Endodermal cell (in vitro differentiated cells): ENCODE data around the gene RAMP1. TPM values are rescaled to one million over a fixed set of nuclear protein-coding genes. Genes with fewer than 3 reads are reported as not detected.

ENCODE experiments used
- DNase-seq: peaks from one replicate; pipeline ENCODE4 v3.0.0-alpha.2; 2017
- H3K27ac ChIP-seq: 2 replicates; pipeline ENCODE4 v1.5.1; 2013; ENCODE audit warnings: mild to moderate bottlenecking, low read depth, low read length, moderate library complexity
- H3K27me3 ChIP-seq: 2 replicates; pipeline ENCODE4 v1.6.1; 2013; ENCODE audit warnings: mild to moderate bottlenecking, low read length, moderate library complexity; ENCODE audit not compliant: insufficient read depth, control insufficient read depth, poor library complexity, severe bottlenecking
- H3K36me3 ChIP-seq: 2 replicates; pipeline ENCODE4 v1.7.0; 2013; ENCODE audit warnings: mild to moderate bottlenecking, low read length, moderate library complexity; ENCODE audit not compliant: control insufficient read depth, insufficient read depth
- H3K4me1 ChIP-seq: one replicate; pipeline ENCODE4 v1.7.0; 2013; ENCODE audit warnings: low read length; ENCODE audit not compliant: control insufficient read depth, insufficient read depth
- H3K4me3 ChIP-seq: 2 replicates; pipeline ENCODE4 v1.5.1; 2013; ENCODE audit warnings: mild to moderate bottlenecking, low read length, moderate library complexity
- H3K9ac ChIP-seq: 2 replicates; pipeline ENCODE4 v1.6.1; 2013; ENCODE audit warnings: mild to moderate bottlenecking, low read length, moderate library complexity; ENCODE audit not compliant: poor library complexity, severe bottlenecking; ENCODE audit errors: extremely low read depth
- H3K9me3 ChIP-seq: 2 replicates; pipeline ENCODE4 v1.6.1; 2013; ENCODE audit warnings: mild to moderate bottlenecking, low read length, moderate library complexity; ENCODE audit not compliant: control insufficient read depth
- H3K27ac Mint-ChIP-seq: 2 replicates; pipeline ENCODE4 v1.8.0; 2020; ENCODE audit warnings: mixed read lengths
- H3K27me3 Mint-ChIP-seq: 2 replicates; pipeline ENCODE4 v1.8.0; 2021; ENCODE audit warnings: mild to moderate bottlenecking, mixed read lengths; ENCODE audit not compliant: insufficient read depth
- H3K36me3 Mint-ChIP-seq: 2 replicates; pipeline ENCODE4 v1.8.0; 2020; ENCODE audit warnings: low read depth, mixed read lengths
- H3K4me1 Mint-ChIP-seq: 2 replicates; pipeline ENCODE4 v1.8.0; 2020; ENCODE audit warnings: mixed read lengths
- H3K4me3 Mint-ChIP-seq: 2 replicates; pipeline ENCODE4 v1.8.0; 2020; ENCODE audit warnings: mild to moderate bottlenecking, moderate library complexity, mixed read lengths
- H3K9me3 Mint-ChIP-seq: 2 replicates; pipeline ENCODE4 v1.8.0; 2020; ENCODE audit warnings: mild to moderate bottlenecking, mixed read lengths
- WGBS, 2 experiments: methylation state at CpG; one replicate each; pipeline versions ENCODE4 v1.1.5 to v1.1.7; 2013; ENCODE audit warnings: missing lambda C conversion rate in 2 of 2, mixed read lengths in 1 of 2; ENCODE audit not compliant: insufficient coverage in 1 of 2, insufficient read length in 1 of 2; 5-methylcytosine and 5-hydroxymethylcytosine counted together
- total RNA-seq, 2 donors: library from RNA; stranded (reverse); fragmentation: NEBNext Ultra II Directional in 1 of 2; extraction: Animal tissue kit (Norgen Biotek cat#: 25700) in 1 of 2; gene quantifications; 2 replicates in 1 of 2; 3 replicates in 1 of 2; pipeline ENCODE4 v1.2.1, GENCODE V29; 2021
- TF ChIP-seq, protein P1 (sequence below): fragments of 200-600 bp; sonication (generic); conservative IDR thresholded peaks from 2 replicates; pipeline ENCODE4 v1.5.0; 2021; ENCODE audit warnings: antibody characterized with exemption, mild to moderate bottlenecking

RAMP1 gene
- total RNA-seq, 2 donors from 2014 or later: 0.40 to 1.6 TPM

GRCh38 chr2:237876532-237876931 lies 17.1 kb downstream of the RAMP1 start:
- Histone ChIP-seq H3K27me3 (no peaks in the 10 kb centered on the region), H3K4me1 (no peaks in the 10 kb centered on the region), H3K27ac (no peak overlapping the region), H3K9me3 (no peaks in the 10 kb centered on the region), H3K36me3 (no peaks in the 10 kb centered on the region), H3K4me3 (no peak overlapping the region), H3K9ac (no peak overlapping the region)
- DNase-seq: no peak
- TF ChIP-seq, protein P1, sequence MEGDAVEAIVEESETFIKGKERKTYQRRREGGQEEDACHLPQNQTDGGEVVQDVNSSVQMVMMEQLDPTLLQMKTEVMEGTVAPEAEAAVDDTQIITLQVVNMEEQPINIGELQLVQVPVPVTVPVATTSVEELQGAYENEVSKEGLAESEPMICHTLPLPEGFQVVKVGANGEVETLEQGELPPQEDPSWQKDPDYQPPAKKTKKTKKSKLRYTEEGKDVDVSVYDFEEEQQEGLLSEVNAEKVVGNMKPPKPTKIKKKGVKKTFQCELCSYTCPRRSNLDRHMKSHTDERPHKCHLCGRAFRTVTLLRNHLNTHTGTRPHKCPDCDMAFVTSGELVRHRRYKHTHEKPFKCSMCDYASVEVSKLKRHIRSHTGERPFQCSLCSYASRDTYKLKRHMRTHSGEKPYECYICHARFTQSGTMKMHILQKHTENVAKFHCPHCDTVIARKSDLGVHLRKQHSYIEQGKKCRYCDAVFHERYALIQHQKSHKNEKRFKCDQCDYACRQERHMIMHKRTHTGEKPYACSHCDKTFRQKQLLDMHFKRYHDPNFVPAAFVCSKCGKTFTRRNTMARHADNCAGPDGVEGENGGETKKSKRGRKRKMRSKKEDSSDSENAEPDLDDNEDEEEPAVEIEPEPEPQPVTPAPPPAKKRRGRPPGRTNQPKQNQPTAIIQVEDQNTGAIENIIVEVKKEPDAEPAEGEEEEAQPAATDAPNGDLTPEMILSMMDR: no peak
- Mint-ChIP-seq H3K4me3 (no peak overlapping the region), H3K36me3 (no peaks in the 10 kb centered on the region), H3K4me1 (no peaks in the 10 kb centered on the region), H3K9me3 (no peaks in the 10 kb centered on the region), H3K27me3 (no peaks in the 10 kb centered on the region), H3K27ac (no peak overlapping the region)
- WGBS, 2 experiments: 85 to 88% methylated on average over 7 to 12 of the region's 12 CpGs

- no peaks in the 10 kb centered on the region for H3K27me3 ChIP-seq
- no peaks in the 10 kb centered on the region for H3K27me3 Mint-ChIP-seq
- TF ChIP-seq, protein P1: no peak
- H3K4me1 Mint-ChIP-seq: no peaks in the 10 kb centered on the region
- no peaks in the 10 kb centered on the region for H3K4me1 ChIP-seq
- no peak overlapping the region for H3K4me3 ChIP-seq
- no peaks in the 10 kb centered on the region for H3K36me3 ChIP-seq
- H3K9ac ChIP-seq: no peak overlapping the region
- DNase-seq: peak; percentile 36
- H3K9me3 Mint-ChIP-seq: no peaks in the 10 kb centered on the region
- H3K27ac Mint-ChIP-seq: no peak overlapping the region
- 94 to 97% methylated on average over 16 to 23 of the region's 23 CpGs for WGBS, 2 experiments
- H3K36me3 Mint-ChIP-seq: no peaks in the 10 kb centered on the region
- no peaks in the 10 kb centered on the region for H3K9me3 ChIP-seq
- H3K27ac ChIP-seq: no peak overlapping the region
- no peak overlapping the region for H3K4me3 Mint-ChIP-seq
Observed at GRCh38 chr2:237876951-237877491, 17.6 kb downstream of the RAMP1 start.

DNA sequence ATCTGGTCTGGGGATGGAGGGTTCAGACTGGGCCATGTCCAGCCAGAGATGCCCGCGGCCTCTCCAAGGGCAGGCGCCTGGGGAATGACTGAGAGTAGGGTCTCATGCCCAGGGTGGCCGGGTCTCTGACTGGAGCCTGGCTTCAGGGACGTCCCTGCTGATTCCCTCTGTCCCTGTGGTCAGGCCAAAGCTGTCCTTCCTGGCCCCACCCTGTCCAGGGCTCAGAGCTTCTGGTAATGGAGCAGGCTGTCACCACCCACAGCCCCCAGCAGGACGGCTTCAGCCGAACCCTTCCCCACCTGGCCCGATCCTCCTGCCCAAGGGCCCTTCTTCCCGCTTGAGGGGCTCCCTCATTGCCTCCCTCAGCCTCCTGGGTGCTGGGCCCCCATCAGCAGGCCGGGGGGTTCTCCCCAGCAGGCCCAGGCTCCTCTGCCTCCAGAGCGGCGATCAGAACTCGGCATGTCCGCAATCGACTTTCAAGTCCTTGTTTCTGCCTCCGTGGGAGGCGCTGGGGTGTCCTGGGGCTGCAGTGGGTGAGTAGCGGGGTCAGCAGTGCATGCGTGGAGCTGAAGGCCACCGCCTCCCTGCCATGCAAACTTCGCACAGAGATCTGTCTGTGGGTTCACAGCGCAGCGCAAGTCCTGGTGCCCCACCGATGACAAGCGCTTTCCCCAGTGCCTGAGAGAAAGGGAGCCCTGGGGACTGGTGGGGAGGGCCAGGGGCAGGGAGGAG lies 18.3 kb downstream of the RAMP1 start:
- Histone ChIP-seq H3K4me3 (no peak overlapping the region), H3K9me3 (no peaks in the 10 kb centered on the region), H3K27ac (no peak overlapping the region), H3K9ac (no peak overlapping the region), H3K4me1 (no peaks in the 10 kb centered on the region), H3K36me3 (no peaks in the 10 kb centered on the region), H3K27me3 (no peaks in the 10 kb centered on the region)
- Mint-ChIP-seq H3K9me3 (no peaks in the 10 kb centered on the region), H3K4me3 (no peak overlapping the region), H3K27me3 (no peaks in the 10 kb centered on the region), H3K27ac (no peak overlapping the region), H3K36me3 (no peaks in the 10 kb centered on the region), H3K4me1 (no peaks in the 10 kb centered on the region)
- WGBS, 2 experiments: 94 to 95% methylated on average over 10 to 25 of the region's 25 CpGs
- TF ChIP-seq, protein P1: no peak
- DNase-seq: peak; percentile 41
